NCI-H345 (cell line): Measurements from ENCODE around the gene NUDT16.
A peak's percentile ranks its signal among the peaks of the same experiment; 100 is the strongest.
"Not testable (repeated sequence)": the region's sequence is repeated elsewhere in the genome, so short reads cannot be mapped to it uniquely, and the experiment has no call there.

Source experiments
- DNase-seq: peaks from one replicate; lab custom pipeline; 2025; lab: John Stamatoyannopoulos, UW

NUDT16 gene

DNA sequence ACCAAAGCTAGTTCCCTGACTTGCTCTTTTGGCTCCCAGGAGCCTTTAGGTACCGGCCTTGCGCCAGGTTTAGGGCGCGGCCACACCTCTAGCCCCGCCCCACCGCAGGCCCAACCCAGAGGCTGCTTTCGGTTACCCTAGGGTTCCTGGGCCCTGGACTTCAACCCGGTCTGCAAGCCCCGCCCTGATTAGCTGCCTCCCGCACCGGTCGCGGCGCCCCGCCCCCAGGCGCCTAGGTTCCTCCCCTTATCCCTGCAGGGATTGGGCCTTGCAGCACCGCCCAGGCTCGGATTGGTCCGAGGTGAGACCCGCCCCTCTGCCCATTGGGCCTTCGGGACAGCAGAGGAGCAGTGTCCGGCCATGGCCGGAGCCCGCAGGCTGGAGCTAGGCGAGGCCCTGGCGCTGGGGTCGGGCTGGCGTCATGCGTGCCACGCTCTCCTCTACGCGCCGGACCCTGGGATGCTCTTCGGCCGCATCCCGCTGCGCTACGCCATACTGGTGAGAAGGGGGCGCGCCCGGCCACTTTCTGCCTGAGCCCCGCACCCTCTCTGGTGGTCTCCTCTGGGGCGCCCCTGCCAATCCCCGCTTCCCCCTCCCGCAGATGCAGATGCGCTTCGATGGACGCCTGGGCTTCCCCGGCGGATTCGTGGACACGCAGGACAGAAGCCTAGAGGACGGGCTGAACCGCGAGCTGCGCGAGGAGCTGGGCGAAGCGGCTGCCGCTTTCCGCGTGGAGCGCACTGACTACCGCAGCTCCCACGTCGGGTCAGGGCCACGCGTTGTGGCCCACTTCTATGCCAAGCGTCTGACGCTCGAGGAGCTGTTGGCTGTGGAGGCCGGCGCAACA, at the start of gene NUDT16:
NUDT16 (plus strand) TSS at position 330 of the 847 bp plus-strand sequence; CDS start at position 361, 31 bp downstream.
- DNase-seq, result peak; percentile 97

- no peak for DNase-seq
Observed at GRCh38 chr3:131338948-131339640, 42.5 kb upstream of the NUDT16 start.

- no peak for DNase-seq
Observed at GRCh38 chr3:131341761-131342160, 39.8 kb upstream of the NUDT16 start.

- no peak for DNase-seq
Observed at GRCh38 chr3:131348911-131349310, 32.7 kb upstream of the NUDT16 start.

DNA sequence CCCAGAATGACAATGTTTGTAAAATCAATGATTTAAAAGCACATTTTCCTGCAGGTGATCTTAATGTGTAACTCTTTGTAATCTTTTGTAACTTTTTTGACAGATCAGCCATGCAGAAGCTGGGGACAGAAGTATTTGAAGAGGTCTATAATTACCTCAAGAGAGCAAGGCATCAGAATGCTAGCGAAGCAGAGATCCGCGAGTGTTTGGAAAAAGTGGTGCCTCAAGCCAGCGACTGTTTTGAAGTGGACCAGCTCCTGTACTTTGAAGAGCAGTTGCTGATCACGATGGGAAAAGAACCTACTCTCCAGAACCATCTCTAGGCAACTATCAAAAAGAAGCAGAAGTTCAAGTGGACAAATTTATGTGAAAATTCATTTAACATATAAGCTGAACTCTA, 32.1 kb upstream of the NUDT16 start:
- DNase-seq, result no peak

DNA sequence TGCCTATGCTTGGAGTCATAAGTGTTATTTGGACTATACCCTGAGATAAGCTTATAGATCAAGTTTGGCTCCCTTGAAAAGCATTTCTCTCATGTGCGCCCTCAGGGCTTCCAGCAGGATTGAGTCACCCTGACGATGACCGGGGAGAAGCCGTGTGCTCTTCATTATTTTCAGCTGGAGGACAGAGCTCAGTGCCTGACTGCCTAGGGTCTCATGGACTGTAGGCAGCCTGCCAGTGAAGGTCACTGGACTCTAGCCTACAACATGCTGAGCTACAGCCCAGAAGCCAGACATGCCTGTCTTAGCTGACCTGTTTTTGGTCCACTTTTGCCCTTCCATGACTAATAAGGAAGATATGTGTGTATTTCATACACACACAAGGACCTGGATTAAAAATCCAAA, 31.6 kb upstream of the NUDT16 start:
- DNase-seq, result no peak

DNA sequence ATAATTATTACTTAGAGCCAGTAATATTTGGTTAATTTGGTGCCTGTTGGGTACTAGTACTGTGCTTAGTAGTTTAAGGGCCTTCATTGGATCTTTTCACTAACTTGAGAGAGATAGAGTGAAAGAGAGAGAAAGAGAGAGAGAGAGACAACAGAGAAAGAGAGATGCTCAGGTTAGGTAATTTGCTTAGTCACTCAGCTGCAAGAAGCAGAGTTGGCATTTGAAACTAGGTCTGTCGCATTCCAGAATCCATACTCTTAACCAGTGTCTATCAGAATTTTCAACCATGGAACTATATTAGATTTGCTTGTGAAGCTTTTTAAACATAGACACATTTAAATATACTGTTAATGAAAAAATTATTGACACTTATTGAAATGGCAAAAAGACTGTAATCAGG, 31.1 kb upstream of the NUDT16 start:
- DNase-seq, result no peak

DNA sequence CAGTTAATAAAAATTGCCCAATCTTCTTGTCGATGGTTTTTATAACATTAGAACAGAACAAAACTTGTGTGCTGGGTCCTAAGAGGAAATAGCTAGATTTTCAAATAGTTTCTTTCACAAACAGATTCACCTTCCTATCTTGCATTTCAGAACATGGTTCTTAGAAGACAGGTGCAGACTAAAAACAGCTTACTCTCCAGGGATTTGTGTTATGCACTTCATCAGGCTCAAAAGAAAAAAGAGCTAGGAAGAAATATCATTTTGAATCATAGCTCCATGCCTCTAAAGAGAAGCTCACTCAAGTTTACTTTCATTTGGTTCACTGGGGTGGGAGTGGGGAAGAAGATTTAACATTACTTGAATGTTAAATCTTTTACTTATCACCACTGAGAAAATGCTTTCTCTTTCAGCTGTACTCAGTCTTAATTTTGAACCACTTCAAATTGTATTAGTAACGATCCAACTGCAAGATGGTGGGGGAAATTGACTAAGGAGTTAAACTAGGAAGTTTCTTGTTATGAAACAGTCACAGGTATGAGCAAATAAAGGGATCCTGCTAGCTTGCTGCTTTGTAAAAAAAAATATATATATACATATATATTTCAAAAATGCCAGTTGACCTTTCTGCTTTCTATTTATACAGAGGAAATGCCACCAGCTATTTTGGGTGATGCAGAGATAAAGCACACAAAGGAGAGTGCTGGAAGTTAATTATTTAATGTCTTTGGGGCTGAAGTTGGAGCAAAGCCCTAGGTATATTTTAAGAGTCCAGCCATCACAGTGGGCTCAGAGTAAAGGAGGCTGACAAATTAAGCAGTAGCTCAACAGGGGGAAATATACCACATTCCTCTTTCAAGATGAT, 28.3 kb upstream of the NUDT16 start:
- no peak for DNase-seq

- no peak for DNase-seq
Observed at GRCh38 chr3:131353986-131354385, 27.6 kb upstream of the NUDT16 start.

DNA sequence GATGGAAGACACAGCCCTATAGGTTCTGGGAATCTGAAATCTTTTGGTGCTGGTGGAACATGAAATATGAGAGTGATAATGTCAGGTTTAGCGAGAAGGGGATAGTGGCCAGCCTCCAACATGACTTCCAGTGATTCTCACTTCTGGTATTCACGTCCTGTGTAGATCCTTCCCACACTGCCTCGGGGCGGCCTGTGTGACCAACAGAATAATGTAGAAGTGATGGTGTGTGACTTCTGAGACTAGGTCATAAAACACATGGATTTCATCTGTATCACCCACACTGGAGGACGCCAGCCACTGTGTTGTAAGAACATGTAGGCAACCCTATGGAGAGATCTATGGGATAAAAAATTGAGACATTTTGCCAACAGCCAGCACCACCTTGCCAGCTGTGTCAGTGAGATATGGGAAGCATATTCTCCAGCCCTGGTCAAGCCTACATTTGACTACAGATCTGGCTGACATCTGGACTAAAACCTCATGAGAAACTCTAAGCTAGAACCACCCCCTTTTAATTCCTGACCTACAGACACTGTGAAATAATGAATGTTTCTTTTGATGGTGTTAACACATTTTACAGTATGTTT, 25.5 kb upstream of the NUDT16 start:
- DNase-seq, result no peak

GRCh38 chr3:131357275-131357674, 24.3 kb upstream of the NUDT16 start:
- no peak for DNase-seq

DNA sequence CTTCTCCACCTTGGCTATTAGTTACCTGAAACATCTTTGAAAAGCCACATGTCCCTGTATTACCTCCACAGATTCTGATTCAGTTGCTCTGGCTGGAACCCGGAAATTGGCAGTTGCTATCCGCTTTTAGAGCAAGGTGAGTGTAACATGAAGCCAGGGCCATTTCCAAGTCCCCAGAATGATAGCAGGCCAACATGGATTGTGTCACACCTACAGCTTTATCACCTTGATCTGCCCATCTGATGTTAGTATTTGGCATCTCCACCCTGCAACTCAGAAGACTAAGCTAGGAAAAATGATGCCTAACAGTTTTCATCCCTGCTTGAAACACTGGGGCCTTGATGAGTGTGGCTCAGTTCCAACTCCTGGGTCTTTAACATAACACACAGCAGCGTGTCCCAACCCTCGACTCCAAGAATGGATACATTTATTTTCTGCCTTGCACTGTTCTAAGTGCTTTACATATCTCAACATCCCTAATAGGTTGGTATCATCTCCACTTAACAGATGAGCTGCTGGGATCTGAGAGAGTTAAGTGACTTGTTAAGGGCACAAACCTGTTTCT, 21.3 kb upstream of the NUDT16 start:
- DNase-seq, result no peak

DNA sequence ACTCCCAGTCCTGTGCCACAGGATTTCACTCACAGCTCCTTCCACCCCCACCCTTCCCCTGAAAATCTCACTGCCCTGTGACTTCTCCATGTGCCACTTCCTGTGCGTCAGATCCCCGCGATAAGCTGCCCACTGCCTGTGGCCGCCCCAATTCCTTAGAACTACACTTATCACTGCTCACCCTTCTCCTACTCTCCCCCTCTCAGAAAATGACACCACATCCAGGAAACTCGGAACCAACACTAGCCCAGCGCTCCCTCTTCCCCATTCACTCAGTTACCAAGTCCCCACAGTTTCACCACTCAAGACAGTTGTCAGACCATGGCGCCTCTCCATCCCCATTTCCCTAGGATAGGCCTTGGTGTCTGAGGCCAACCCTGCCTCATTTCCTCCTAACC, 20.5 kb upstream of the NUDT16 start:
- DNase-seq, result not testable (repeated sequence)

GRCh38 chr3:131361464-131362421, 19.8 kb upstream of the NUDT16 start:
- DNase-seq, result peak; percentile 31

- DNase-seq, result no peak
Observed at GRCh38 chr3:131363275-131363674, 18.3 kb upstream of the NUDT16 start.

DNA sequence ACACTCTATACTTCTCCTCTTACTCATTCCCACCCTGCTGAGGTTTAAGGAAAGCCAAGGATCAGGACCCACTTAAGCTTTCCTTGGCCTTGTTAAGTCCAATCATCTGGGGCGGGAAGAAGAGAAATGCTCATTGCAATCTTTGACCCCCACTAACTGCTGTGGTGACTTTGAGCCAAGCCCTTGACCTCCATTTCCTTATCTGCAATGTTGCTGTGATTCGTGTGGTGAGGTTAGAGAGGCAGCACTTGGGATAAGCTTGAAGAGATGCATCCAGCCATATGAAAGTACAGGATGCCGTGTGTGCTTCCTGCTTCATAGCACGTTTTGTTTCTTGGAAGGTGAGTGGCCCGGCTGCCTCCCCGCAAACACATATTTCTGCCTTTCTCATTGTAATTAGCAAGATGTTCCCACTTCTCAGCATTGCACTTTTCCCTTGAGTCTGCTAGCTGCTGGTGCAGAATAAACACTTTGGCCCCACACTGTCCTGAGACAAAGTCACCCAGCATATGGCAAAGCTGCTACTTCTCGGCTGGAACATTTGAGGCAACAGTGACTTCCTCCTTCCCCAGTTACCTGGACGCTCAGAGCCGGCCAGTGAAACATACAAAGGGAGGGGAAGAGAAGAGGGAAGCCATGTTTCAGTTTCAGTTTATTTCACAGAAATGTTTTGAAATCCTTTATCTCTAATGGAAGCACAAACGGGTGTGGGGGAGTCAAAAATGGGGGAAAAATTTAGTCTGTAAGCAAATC, 10.5 kb upstream of the NUDT16 start:
- DNase-seq, result no peak

- no peak for DNase-seq
Observed at GRCh38 chr3:131371688-131372066, 9.9 kb upstream of the NUDT16 start.

- DNase-seq, result no peak
Observed at GRCh38 chr3:131374741-131375140, 6.8 kb upstream of the NUDT16 start.

- not testable (repeated sequence) for DNase-seq
Observed at GRCh38 chr3:131380821-131381444, 641 bp upstream of the NUDT16 start.
